NCI-H82 treated with DMSO at 0.1 percent for 48 hours (cell line): Measurements from ENCODE around the gene BTRC.
"Not testable (repeated sequence)": the region's sequence is repeated elsewhere in the genome, so short reads cannot be mapped to it uniquely, and the experiment has no call there.

Experiments used
- DNase-seq: peaks from one replicate; lab custom pipeline; 2025; ENCODE audit not compliant: unreplicated experiment; lab: John Stamatoyannopoulos, UW

Gene BTRC

DNA sequence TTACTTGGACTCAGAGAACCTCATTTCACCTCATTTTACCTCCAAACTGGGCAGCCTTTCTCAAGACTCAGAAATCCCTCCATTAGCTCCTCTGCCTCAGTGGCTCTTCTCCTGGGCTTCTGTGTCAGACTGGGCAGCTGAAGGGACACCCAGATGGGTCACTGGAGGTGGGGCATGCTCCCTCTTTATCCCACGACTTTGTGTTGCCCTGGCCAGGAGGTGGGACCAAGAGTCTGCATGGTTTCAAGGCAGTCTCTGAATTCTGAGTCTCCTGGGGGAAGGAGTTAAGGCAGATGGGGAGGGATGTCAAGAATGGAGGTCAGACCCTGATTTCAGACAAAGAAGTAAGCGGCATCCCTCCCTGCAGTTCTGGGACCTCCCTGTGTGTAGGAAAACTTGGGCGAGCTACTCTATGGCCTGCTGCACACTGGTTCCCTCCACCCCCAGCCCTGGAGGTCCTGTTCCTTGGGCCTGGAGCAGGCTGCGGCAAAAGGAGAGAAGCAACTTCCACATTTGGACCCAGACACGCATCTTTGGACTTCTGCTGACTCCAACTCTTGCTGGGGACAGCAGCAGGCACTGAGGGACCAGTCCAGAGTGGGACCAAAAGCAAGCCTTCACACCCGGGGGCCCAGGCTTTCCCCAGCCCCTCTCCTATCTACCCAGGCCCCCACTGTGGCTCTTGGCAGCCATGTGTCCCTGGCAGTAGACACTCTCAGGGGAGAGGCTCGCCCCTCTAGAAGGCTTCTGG is 223.3 kb downstream of the BTRC start:
- DNase-seq = no peak

DNA sequence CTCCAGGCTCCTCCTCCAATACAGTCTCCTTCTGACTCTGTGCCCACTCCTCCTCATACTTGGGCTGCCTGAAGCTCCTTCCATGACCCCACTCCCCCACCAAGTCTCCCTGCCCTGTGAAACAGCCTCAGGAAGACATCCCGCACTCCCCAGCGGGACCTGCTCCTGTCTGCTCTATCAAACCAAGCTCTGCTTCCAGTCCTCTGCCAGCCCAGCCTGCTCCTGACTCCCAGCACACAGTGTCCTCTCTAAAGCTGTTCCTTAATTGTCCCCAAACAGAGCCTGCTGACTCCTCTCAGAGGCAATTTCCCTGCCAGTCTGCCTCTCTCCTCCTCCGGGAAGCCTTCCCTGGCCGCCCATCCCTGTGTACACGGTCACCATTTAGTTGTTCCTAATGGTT is 224.2 kb downstream of the BTRC start:
- no peak for DNase-seq

- DNase-seq = no peak
Measured at GRCh38 chr10:101578803-101579515, 225.0 kb downstream of the BTRC start.

- DNase-seq = no peak
Measured at GRCh38 chr10:101579516-101579870, 225.5 kb downstream of the BTRC start.

- DNase-seq = no peak
Measured at GRCh38 chr10:101580486-101581399, 226.8 kb downstream of the BTRC start.

DNA sequence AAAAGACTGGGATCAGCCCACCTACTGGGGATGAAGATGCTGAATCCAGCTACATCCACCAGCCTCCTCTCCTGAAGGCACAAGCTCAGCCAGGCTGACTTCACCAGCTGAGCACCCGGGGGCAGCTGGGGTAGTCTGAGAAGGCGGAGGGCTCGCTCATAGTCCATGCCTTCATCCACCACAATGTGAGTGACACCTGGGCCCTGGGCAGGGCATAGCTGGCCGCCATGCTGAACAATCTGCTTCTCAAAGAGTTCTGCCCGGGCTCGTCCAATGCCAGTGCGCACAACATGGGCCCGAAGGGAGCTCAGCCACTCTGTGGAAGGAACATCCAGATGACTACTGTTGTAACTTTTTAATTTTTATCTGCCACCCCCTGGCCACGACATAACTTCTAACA is 231.9 kb downstream of the BTRC start:
- no peak for DNase-seq

GRCh38 chr10:101587725-101588653 is 234.0 kb downstream of the BTRC start, which contains the start of the genes DPCD and POLL:
Gene DPCD, plus strand, starts transcription at chr10:101588321. Its CDS starts 16 bp downstream, at chr10:101588337.
Gene POLL, minus strand, starts transcription at chr10:101588257. Its CDS starts 897 bp downstream, at chr10:101587360.
- peak; percentile 81 for DNase-seq

GRCh38 chr10:101588879-101589278 is 234.9 kb downstream of the BTRC start:
- DNase-seq = no peak

DNA sequence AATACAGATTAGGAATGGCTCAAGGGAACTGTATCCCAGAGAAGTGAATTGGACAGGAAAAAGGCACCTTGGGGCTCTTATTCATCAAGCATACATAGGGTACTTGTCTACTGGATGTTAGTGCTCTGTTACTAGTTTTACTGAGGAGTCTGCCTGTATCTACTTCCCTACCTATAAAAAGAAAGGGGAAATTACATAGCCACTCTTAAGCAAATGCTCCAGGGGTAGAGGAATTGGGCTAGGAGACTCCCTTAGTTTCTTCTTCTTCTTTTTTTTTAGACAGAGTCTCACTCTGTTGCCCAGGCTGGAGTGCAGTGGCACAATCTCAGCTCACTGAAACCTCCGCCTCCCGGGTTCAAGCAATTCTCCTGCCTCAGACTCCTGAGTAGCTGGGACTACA is 239.4 kb downstream of the BTRC start:
- DNase-seq = not testable (repeated sequence)

- DNase-seq = no peak
Measured at GRCh38 chr10:101595591-101596433, 241.8 kb downstream of the BTRC start.

- DNase-seq = peak; percentile 68
Measured at GRCh38 chr10:101597091-101597900, 243.3 kb downstream of the BTRC start.

DNA sequence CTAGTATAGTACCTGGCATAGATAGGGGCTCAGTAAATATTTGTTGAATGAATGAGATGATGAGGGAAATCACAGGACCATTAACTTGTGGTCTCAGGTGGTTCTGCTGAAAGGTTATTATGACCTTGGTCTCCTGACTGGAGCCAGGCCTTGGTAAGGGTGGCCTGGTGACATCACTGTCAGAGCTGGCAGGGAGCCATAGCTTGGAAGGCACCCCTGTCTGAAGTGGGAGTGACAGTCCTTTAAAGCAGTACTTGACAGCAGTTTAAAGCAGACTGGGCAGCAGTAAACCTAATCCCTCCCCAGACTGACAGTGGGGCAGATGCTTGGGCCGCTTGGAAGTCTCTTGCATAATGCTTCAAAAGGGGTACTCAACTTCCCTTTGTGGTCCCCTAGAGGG is 247.6 kb downstream of the BTRC start:
- no peak for DNase-seq

- DNase-seq = peak; percentile 57
Measured at GRCh38 chr10:101602761-101603398, 248.9 kb downstream of the BTRC start.
